Measurements from ENCODE around the gene RAB18.
A peak's percentile ranks its signal among the peaks of the same experiment; 100 is the strongest.

Gene RAB18

DNA sequence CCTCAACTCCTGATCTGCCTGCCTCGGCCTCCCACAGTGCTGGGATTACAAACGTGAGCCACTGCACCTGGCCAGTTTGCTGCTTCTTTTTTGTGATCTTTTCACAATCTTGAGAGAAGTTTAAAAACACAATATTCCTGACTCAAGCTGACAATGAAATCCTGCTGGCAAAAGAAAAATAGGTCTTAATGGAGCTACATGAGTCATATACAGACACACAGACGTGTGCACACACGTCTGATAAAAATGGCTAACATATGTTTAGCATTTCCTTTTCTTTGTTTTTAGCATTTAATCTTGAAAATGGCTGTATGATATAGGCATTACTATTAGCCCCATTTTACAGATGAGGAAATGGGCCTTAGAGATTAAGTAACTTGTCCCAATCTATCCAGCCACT lies 29.4 kb upstream of the RAB18 start:
- peaks cover 15% of the 10 kb centered on the region for H3K4me1 ChIP-seq (ENCODE audit: insufficient read depth, poor library complexity, severe bottlenecking)
- H3K27me3 ChIP-seq (ENCODE audit: insufficient read depth, poor library complexity, severe bottlenecking) = no peaks in the 10 kb centered on the region
- H3K4me3 ChIP-seq (ENCODE audit: severe bottlenecking) = no peak overlapping the region
- H3K9me3 ChIP-seq (ENCODE audit: severe bottlenecking) = no peaks in the 10 kb centered on the region
- H3K27ac ChIP-seq (ENCODE audit: poor library complexity, severe bottlenecking) = peak overlapping the region; percentile 70
- no peaks in the 10 kb centered on the region for H3K36me3 ChIP-seq (ENCODE audit: low read depth)
- ATAC-seq (ENCODE audit: low read depth) (peak; percentile 74), DNase-seq (ENCODE audit: low spot score) (no peak)
- TF ChIP-seq, protein P1, sequence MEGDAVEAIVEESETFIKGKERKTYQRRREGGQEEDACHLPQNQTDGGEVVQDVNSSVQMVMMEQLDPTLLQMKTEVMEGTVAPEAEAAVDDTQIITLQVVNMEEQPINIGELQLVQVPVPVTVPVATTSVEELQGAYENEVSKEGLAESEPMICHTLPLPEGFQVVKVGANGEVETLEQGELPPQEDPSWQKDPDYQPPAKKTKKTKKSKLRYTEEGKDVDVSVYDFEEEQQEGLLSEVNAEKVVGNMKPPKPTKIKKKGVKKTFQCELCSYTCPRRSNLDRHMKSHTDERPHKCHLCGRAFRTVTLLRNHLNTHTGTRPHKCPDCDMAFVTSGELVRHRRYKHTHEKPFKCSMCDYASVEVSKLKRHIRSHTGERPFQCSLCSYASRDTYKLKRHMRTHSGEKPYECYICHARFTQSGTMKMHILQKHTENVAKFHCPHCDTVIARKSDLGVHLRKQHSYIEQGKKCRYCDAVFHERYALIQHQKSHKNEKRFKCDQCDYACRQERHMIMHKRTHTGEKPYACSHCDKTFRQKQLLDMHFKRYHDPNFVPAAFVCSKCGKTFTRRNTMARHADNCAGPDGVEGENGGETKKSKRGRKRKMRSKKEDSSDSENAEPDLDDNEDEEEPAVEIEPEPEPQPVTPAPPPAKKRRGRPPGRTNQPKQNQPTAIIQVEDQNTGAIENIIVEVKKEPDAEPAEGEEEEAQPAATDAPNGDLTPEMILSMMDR (IDR thresholded peaks at IDR 0.05; ENCODE audit: poor library complexity, severe bottlenecking) = no peak

DNA sequence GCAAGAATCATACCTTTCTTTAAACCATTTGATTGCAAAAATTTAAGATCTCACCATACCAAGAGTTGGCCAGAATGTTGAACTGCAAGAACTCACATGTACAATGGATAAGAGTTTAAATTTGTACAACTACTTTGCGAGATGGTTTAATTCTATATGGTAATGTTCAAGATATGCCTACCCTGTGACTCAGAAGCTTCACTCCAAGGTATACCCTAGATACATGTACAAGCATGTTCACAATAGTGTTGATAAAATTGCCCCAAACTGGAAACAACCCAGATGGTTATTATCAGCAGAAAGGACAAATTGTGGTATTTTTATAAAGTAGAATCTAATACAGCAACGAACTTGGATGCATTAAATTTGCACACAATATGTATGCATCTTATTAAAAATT lies 25.1 kb upstream of the RAB18 start:
- no peak for ATAC-seq (ENCODE audit: low read depth)
- Histone ChIP-seq H3K4me1 (ENCODE audit: insufficient read depth, poor library complexity, severe bottlenecking) (peaks cover 30% of the 10 kb centered on the region), H3K27me3 (ENCODE audit: insufficient read depth, poor library complexity, severe bottlenecking) (no peaks in the 10 kb centered on the region), H3K36me3 (ENCODE audit: low read depth) (no peaks in the 10 kb centered on the region), H3K9me3 (ENCODE audit: severe bottlenecking) (no peaks in the 10 kb centered on the region), H3K27ac (ENCODE audit: poor library complexity, severe bottlenecking) (no peak overlapping the region), H3K4me3 (ENCODE audit: severe bottlenecking) (no peak overlapping the region)
- no peak for DNase-seq (ENCODE audit: low spot score)
- TF ChIP-seq, protein P1 (IDR thresholded peaks at IDR 0.05; ENCODE audit: poor library complexity, severe bottlenecking) = no peak

DNA sequence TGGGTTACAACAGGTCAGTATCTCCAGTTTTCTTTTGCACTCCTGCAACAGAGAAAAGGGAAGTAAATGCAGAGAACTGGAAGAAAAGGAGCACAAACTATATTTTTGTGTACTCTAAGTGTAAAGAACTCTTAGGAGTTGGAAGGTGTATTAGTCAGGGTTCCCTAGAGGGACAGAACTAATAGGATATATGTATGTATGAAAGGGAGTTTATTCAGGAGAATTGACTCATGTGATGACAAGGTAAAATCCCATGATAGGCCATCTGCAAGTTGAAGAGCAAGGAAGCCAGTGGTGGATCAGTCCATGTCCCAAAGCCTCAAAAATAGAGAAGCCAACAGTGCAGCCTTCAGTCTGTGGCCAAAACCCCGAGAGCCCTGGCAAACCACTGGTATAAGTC lies 22.6 kb upstream of the RAB18 start:
- no peaks in the 10 kb centered on the region for H3K36me3 ChIP-seq (ENCODE audit: low read depth)
- TF ChIP-seq, protein P1 (IDR thresholded peaks at IDR 0.05; ENCODE audit: poor library complexity, severe bottlenecking) = no peak
- H3K4me1 ChIP-seq (ENCODE audit: insufficient read depth, poor library complexity, severe bottlenecking) = peaks cover 17% of the 10 kb centered on the region
- H3K9me3 ChIP-seq (ENCODE audit: severe bottlenecking) = no peaks in the 10 kb centered on the region
- no peak overlapping the region for H3K4me3 ChIP-seq (ENCODE audit: severe bottlenecking)
- ATAC-seq (ENCODE audit: low read depth) = no peak
- H3K27me3 ChIP-seq (ENCODE audit: insufficient read depth, poor library complexity, severe bottlenecking) = no peaks in the 10 kb centered on the region
- no peak for DNase-seq (ENCODE audit: low spot score)
- peak overlapping the region; percentile 91 for H3K27ac ChIP-seq (ENCODE audit: poor library complexity, severe bottlenecking)

DNA sequence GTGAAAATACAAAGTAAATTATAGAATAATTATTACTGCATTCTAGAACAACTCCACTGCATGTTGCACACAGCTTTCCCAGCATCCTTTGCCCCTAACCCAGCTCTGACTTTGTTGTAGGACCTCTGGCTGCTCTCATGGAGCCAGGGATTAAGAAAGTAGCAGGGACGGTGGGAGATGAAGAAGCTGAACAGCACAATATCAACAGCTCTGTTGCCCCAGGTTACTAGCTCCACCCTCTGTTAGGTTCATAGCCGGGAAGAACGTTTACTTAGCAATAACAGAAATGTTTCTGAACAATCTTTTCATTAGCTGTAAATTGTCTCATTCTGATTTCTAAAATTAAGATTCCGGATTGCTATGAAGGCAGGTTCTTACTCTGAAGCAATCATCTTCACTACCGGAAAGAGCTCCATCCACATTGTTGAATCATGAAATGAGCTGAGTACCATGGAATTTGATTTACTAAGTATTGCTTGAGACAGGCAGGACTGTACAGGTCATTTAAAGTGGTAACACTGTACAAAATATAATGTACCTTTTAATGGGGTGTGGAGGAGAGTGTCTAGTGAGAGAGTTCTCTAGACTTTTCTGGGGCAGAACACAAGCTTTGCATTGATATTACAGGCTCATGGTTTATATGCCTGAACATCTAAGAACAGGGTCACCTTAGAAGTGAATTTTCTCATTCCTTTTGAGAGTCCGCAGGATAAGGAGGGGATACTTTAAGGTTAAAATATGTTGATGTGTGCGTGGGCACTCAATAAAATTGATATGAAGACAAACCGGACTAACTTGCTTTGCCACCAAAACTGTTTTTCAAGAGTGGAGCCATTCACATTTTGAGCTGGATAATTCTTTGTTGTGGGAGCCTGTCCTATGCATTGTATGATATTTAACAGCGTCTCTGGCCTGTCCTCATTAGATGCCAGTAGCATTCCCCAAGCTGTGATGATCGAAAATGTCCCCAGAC lies 20.8 kb upstream of the RAB18 start:
- ATAC-seq (ENCODE audit: low read depth) (peak; percentile 99), DNase-seq (ENCODE audit: low spot score) (no peak)
- Histone ChIP-seq H3K36me3 (ENCODE audit: low read depth) (no peaks in the 10 kb centered on the region), H3K27ac (ENCODE audit: poor library complexity, severe bottlenecking) (peak overlapping the region; percentile 91), H3K4me1 (ENCODE audit: insufficient read depth, poor library complexity, severe bottlenecking) (peaks cover 17% of the 10 kb centered on the region), H3K27me3 (ENCODE audit: insufficient read depth, poor library complexity, severe bottlenecking) (no peaks in the 10 kb centered on the region), H3K4me3 (ENCODE audit: severe bottlenecking) (no peak overlapping the region), H3K9me3 (ENCODE audit: severe bottlenecking) (no peaks in the 10 kb centered on the region)
- TF ChIP-seq, protein P1 (IDR thresholded peaks at IDR 0.05; ENCODE audit: poor library complexity, severe bottlenecking) = no peak

DNA sequence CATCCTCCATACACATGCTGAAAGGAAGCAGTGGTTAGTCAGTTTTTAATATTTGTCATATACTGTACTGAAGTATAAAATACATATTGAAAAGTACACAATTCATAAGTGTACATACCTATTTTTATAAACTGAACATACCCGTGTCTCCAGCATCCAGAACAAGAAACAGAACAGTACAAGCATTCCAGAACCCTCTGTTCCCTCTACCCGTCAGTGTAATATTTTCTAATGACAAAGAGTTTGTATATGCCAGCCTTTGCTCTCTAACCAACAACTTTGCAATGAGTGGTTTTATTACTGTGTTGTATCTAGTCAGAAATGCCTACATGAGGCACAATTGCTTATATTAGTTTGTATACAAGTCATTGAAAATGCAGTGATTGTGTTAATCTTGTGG lies 18.7 kb upstream of the RAB18 start:
- Histone ChIP-seq H3K27me3 (ENCODE audit: insufficient read depth, poor library complexity, severe bottlenecking) (no peaks in the 10 kb centered on the region), H3K4me3 (ENCODE audit: severe bottlenecking) (no peak overlapping the region), H3K36me3 (ENCODE audit: low read depth) (no peaks in the 10 kb centered on the region), H3K27ac (ENCODE audit: poor library complexity, severe bottlenecking) (no peak overlapping the region), H3K9me3 (ENCODE audit: severe bottlenecking) (no peaks in the 10 kb centered on the region), H3K4me1 (ENCODE audit: insufficient read depth, poor library complexity, severe bottlenecking) (peaks cover 17% of the 10 kb centered on the region)
- TF ChIP-seq, protein P1 (IDR thresholded peaks at IDR 0.05; ENCODE audit: poor library complexity, severe bottlenecking) = no peak
- ATAC-seq (ENCODE audit: low read depth) (no peak), DNase-seq (ENCODE audit: low spot score) (no peak)
